HG02840 (cell line): ENCODE measurements around the gene TAF3.
"Not testable (repeated sequence)": the region's sequence is repeated elsewhere in the genome, so short reads cannot be mapped to it uniquely, and the experiment has no call there.

Source experiments
- ATAC-seq: cut with Tn5 transposase; IDR thresholded peaks from one replicate; pipeline ENCODE4 v1.9.1; 2021; ENCODE audit warnings: mild to moderate bottlenecking, moderate library complexity, moderate number of reproducible peaks; ENCODE audit not compliant: unreplicated experiment, low FRiP score

TAF3 gene

GRCh38 chr10:7818295-7819120 is at the start of gene TAF3:
Gene TAF3 (plus strand): TSS chr10:7818505. CDS start chr10:7818710, 205 bp downstream.
- peak; percentile 93 for ATAC-seq

GRCh38 chr10:7773845-7774801 is 44.2 kb upstream of the TAF3 start:
- no peak for ATAC-seq

GRCh38 chr10:7776777-7777176 is 41.5 kb upstream of the TAF3 start:
- no peak for ATAC-seq

GRCh38 chr10:7782194-7782593 is 36.1 kb upstream of the TAF3 start:
- ATAC-seq = not testable (repeated sequence)

GRCh38 chr10:7786430-7786829 is 31.9 kb upstream of the TAF3 start:
- no peak for ATAC-seq

- peak; percentile 22 for ATAC-seq
Measured at GRCh38 chr10:7787150-7787856, 31.0 kb upstream of the TAF3 start.

- peak; percentile 98 for ATAC-seq
Measured at GRCh38 chr10:7787857-7788638, 30.3 kb upstream of the TAF3 start, which contains the start of the genes ATP5F1C and KIN. Gene ATP5F1C (plus strand): TSS chr10:7788177. CDS start chr10:7788208, 31 bp downstream. Gene KIN (minus strand): TSS chr10:7787993. CDS start chr10:7787933, 60 bp downstream.

- peak; percentile 4 for ATAC-seq
Measured at GRCh38 chr10:7788639-7789286, 29.5 kb upstream of the TAF3 start.

- no peak for ATAC-seq
Measured at GRCh38 chr10:7789390-7789789, 28.9 kb upstream of the TAF3 start.

GRCh38 chr10:7792541-7792940 is 25.8 kb upstream of the TAF3 start:
- no peak for ATAC-seq

- ATAC-seq = no peak
Measured at GRCh38 chr10:7794251-7795026, 23.9 kb upstream of the TAF3 start.

- ATAC-seq = no peak
Measured at GRCh38 chr10:7795605-7796004, 22.7 kb upstream of the TAF3 start.

- no peak for ATAC-seq
Measured at GRCh38 chr10:7797582-7797981, 20.7 kb upstream of the TAF3 start.

- no peak for ATAC-seq
Measured at GRCh38 chr10:7802606-7803005, 15.7 kb upstream of the TAF3 start.

- no peak for ATAC-seq
Measured at GRCh38 chr10:7804216-7804615, 14.1 kb upstream of the TAF3 start.

- no peak for ATAC-seq
Measured at GRCh38 chr10:7804741-7805140, 13.6 kb upstream of the TAF3 start.

GRCh38 chr10:7808686-7809267 is 9.5 kb upstream of the TAF3 start:
- ATAC-seq = no peak

- no peak for ATAC-seq
Measured at GRCh38 chr10:7810443-7810842, 7.9 kb upstream of the TAF3 start.
